Measurements from ENCODE around the gene HDAC9.
A peak's percentile ranks its signal among the peaks of the same experiment; 100 is the strongest.

Gene HDAC9

DNA sequence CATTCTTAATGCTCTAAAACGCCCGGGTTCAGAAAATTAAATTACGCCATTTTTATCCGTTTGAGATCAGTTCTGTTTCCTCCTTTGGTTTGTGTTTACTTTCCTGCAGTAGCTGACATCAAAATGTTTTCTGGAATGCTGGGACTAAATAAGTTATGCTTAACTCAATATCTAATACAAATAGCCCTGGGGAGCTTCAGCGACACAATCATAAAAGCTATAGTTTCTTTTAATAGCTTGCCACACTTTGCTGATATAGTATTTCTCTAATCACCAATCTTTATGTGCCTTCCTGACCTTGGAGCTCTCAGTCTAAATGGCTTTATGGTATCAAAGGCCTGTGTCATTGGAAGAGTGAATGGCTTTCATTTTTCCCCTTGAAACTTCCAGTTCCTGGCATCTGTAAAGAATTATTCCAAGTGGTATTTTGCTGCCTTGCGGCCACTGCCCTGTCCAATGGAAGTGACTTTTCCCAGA, 202.7 kb downstream of the HDAC9 start (continued):
- TF ChIP-seq, protein P1, sequence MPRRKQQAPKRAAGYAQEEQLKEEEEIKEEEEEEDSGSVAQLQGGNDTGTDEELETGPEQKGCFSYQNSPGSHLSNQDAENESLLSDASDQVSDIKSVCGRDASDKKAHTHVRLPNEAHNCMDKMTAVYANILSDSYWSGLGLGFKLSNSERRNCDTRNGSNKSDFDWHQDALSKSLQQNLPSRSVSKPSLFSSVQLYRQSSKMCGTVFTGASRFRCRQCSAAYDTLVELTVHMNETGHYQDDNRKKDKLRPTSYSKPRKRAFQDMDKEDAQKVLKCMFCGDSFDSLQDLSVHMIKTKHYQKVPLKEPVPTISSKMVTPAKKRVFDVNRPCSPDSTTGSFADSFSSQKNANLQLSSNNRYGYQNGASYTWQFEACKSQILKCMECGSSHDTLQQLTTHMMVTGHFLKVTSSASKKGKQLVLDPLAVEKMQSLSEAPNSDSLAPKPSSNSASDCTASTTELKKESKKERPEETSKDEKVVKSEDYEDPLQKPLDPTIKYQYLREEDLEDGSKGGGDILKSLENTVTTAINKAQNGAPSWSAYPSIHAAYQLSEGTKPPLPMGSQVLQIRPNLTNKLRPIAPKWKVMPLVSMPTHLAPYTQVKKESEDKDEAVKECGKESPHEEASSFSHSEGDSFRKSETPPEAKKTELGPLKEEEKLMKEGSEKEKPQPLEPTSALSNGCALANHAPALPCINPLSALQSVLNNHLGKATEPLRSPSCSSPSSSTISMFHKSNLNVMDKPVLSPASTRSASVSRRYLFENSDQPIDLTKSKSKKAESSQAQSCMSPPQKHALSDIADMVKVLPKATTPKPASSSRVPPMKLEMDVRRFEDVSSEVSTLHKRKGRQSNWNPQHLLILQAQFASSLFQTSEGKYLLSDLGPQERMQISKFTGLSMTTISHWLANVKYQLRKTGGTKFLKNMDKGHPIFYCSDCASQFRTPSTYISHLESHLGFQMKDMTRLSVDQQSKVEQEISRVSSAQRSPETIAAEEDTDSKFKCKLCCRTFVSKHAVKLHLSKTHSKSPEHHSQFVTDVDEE (CRISPR knock-in tag; IDR thresholded peaks at IDR 0.05), result peak; percentile 100
- TF ChIP-seq ZFP3 (CRISPR knock-in tag; IDR thresholded peaks at IDR 0.05), result no peak; the same call in 1 of the 2 replicates
- peak; percentile 57; the same call in 1 of the 2 replicates for TF ChIP-seq BACH2 (CRISPR knock-in tag; IDR thresholded peaks at IDR 0.05; ENCODE audit: borderline replicate concordance)
- TF ChIP-seq ISL1 (CRISPR knock-in tag; IDR thresholded peaks at IDR 0.05), result peak; percentile 89
- peak; percentile 86; the same call in 1 of the 2 replicates for TF ChIP-seq ESRRG (CRISPR knock-in tag; IDR thresholded peaks at IDR 0.05)
- peak; percentile 48; the same call in 1 of the 2 replicates for TF ChIP-seq ARNTL (CRISPR knock-in tag; IDR thresholded peaks at IDR 0.05; ENCODE audit: borderline replicate concordance, low read depth)
- TF ChIP-seq PATZ1 (CRISPR knock-in tag; IDR thresholded peaks at IDR 0.05; ENCODE audit: borderline replicate concordance), result peak; percentile 40; the same call in 1 of the 2 replicates
- TF ChIP-seq TOX (CRISPR knock-in tag; IDR thresholded peaks at IDR 0.05; ENCODE audit: borderline replicate concordance), result no peak

- ATAC-seq, result no peak
- TF ChIP-seq GLIS3 (CRISPR knock-in tag; IDR thresholded peaks at IDR 0.05), result no peak
- 0 out of 2 replicates have a peak, but pooled peaks have one; percentile 20 for TF ChIP-seq ZNF8 (CRISPR knock-in tag; IDR thresholded peaks at IDR 0.05)
These were observed 204.6 kb downstream of the HDAC9 start for GRCh38 chr7:18700147-18700546.

GRCh38 chr7:18702071-18702829, 206.7 kb downstream of the HDAC9 start:
- peak; percentile 40 for ATAC-seq
- no peak; the same call in 1 of the 2 replicates for TF ChIP-seq POU6F1 (CRISPR knock-in tag; IDR thresholded peaks at IDR 0.05; ENCODE audit: borderline replicate concordance, low read depth)
- TF ChIP-seq ZNF565 (CRISPR knock-in tag; conservative IDR thresholded peaks at IDR 0.05; ENCODE audit: low read depth), result peak; percentile 83; the same call in 1 of the 2 replicates
- TF ChIP-seq ZC3H10 (CRISPR knock-in tag; IDR thresholded peaks at IDR 0.05), result no peak
- TF ChIP-seq BACH2 (CRISPR knock-in tag; IDR thresholded peaks at IDR 0.05; ENCODE audit: borderline replicate concordance), result no peak
- no peak for TF ChIP-seq ZFP30 (CRISPR knock-in tag; IDR thresholded peaks at IDR 0.05)
- peak; percentile 90 for TF ChIP-seq ZNF70 (CRISPR knock-in tag; IDR thresholded peaks at IDR 0.05)
- TF ChIP-seq ARNTL (CRISPR knock-in tag; IDR thresholded peaks at IDR 0.05; ENCODE audit: borderline replicate concordance, low read depth), result no peak; the same call in 1 of the 2 replicates
- no peak for TF ChIP-seq PATZ1 (CRISPR knock-in tag; IDR thresholded peaks at IDR 0.05; ENCODE audit: borderline replicate concordance)
- TF ChIP-seq, protein P2, sequence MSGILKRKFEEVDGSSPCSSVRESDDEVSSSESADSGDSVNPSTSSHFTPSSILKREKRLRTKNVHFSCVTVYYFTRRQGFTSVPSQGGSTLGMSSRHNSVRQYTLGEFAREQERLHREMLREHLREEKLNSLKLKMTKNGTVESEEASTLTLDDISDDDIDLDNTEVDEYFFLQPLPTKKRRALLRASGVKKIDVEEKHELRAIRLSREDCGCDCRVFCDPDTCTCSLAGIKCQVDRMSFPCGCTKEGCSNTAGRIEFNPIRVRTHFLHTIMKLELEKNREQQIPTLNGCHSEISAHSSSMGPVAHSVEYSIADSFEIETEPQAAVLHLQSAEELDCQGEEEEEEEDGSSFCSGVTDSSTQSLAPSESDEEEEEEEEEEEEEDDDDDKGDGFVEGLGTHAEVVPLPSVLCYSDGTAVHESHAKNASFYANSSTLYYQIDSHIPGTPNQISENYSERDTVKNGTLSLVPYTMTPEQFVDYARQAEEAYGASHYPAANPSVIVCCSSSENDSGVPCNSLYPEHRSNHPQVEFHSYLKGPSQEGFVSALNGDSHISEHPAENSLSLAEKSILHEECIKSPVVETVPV (CRISPR knock-in tag; IDR thresholded peaks at IDR 0.05), result peak; percentile 89
- 0 out of 2 replicates have a peak, but pooled peaks have one; percentile 34 for TF ChIP-seq SNAI2 (CRISPR knock-in tag; IDR thresholded peaks at IDR 0.05)
- 0 out of 2 replicates have a peak, but pooled peaks have one; percentile 14 for TF ChIP-seq PPARA (CRISPR knock-in tag; IDR thresholded peaks at IDR 0.05; ENCODE audit: borderline replicate concordance)
- TF ChIP-seq TOX (CRISPR knock-in tag; IDR thresholded peaks at IDR 0.05; ENCODE audit: borderline replicate concordance), result no peak
- peak; percentile 100 for TF ChIP-seq TCF4 (CRISPR knock-in tag; IDR thresholded peaks at IDR 0.05; ENCODE audit: borderline replicate concordance)
- TF ChIP-seq ZFP3 (CRISPR knock-in tag; IDR thresholded peaks at IDR 0.05), result no peak
- no peak; the same call in 1 of the 2 replicates for TF ChIP-seq CSDC2 (CRISPR knock-in tag; IDR thresholded peaks at IDR 0.05)
- peak; percentile 56; the same call in 1 of the 2 replicates for TF ChIP-seq ZNF8 (CRISPR knock-in tag; IDR thresholded peaks at IDR 0.05)
- TF ChIP-seq ISL1 (CRISPR knock-in tag; IDR thresholded peaks at IDR 0.05), result peak; percentile 77
- TF ChIP-seq, protein P3, sequence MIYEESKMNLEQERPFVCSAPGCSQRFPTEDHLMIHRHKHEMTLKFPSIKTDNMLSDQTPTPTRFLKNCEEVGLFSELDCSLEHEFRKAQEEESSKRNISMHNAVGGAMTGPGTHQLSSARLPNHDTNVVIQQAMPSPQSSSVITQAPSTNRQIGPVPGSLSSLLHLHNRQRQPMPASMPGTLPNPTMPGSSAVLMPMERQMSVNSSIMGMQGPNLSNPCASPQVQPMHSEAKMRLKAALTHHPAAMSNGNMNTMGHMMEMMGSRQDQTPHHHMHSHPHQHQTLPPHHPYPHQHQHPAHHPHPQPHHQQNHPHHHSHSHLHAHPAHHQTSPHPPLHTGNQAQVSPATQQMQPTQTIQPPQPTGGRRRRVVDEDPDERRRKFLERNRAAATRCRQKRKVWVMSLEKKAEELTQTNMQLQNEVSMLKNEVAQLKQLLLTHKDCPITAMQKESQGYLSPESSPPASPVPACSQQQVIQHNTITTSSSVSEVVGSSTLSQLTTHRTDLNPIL (CRISPR knock-in tag; IDR thresholded peaks at IDR 0.05; ENCODE audit: low read depth), result peak; percentile 18; the same call in 1 of the 2 replicates
- peak; percentile 63; the same call in 1 of the 2 replicates for TF ChIP-seq GLIS3 (CRISPR knock-in tag; IDR thresholded peaks at IDR 0.05)
- TF ChIP-seq OSR1 (CRISPR knock-in tag; IDR thresholded peaks at IDR 0.05), result no peak
- TF ChIP-seq RARB (CRISPR knock-in tag; IDR thresholded peaks at IDR 0.05), result no peak
- TF ChIP-seq ESRRG (CRISPR knock-in tag; IDR thresholded peaks at IDR 0.05), result peak; percentile 86

Data from SK-N-SH treated with all-trans-retinoic acid at 6 μM for 48 hours (cell line).